Upper lobe of right lung (tissue), 1 donor: ENCODE results near the gene PTPRM. TPM values are rescaled to one million over a fixed set of nuclear protein-coding genes. Genes with fewer than 3 reads are reported as not detected.

ENCODE experiments used
- ATAC-seq: fragments of 200-7000 bp; cut with Tn5 transposase; one replicate; pipeline ENCODE4 v1.9.1; 2020; ENCODE audit warnings: mild to moderate bottlenecking, moderate library complexity
- DNase-seq: peaks from one replicate; pipeline ENCODE4 v3.0.0-alpha.2; 2020
- H3K27ac ChIP-seq: fragments of 200-600 bp; one replicate; pipeline ENCODE4 v1.8.0; 2022
- H3K27me3 ChIP-seq: fragments of 200-600 bp; one replicate; pipeline ENCODE4 v1.8.0; 2022; ENCODE audit warnings: mild to moderate bottlenecking
- H3K36me3 ChIP-seq: fragments of 200-600 bp; one replicate; pipeline ENCODE4 v1.8.0; 2022
- H3K4me1 ChIP-seq: fragments of 200-600 bp; one replicate; pipeline ENCODE4 v1.8.0; 2022
- H3K4me3 ChIP-seq: fragments of 200-600 bp; one replicate; pipeline ENCODE4 v1.8.0; 2022; ENCODE audit warnings: mild to moderate bottlenecking
- H3K9me3 ChIP-seq: fragments of 200-600 bp; one replicate; pipeline ENCODE4 v1.8.0; 2022
- intact Hi-C: fragments of 100-400 bp; cut with DNase I; formaldehyde crosslinking; loops from one replicate; pipeline ENCODE4 v1.11.0; 2022
- total RNA-seq: library from RNA; stranded (reverse); fragmentation: NEBNext Ultra II Directional; extraction: Animal tissue kit (Norgen Biotek cat#: 25700); gene quantifications from one replicate; pipeline ENCODE4 v1.2.1, GENCODE V29; 2021
- TF ChIP-seq, protein P1 (sequence below): fragments of 200-600 bp; IDR thresholded peaks from one replicate; pipeline ENCODE4 v1.8.0; 2022; ENCODE audit warnings: antibody characterized with exemption
- donor health status: DM: no; HTN: yes; CAD: no; lungs with severe emphysema.

PTPRM gene
- total RNA-seq, 1 donor from 2014 or later, result 99.3 TPM

DNA sequence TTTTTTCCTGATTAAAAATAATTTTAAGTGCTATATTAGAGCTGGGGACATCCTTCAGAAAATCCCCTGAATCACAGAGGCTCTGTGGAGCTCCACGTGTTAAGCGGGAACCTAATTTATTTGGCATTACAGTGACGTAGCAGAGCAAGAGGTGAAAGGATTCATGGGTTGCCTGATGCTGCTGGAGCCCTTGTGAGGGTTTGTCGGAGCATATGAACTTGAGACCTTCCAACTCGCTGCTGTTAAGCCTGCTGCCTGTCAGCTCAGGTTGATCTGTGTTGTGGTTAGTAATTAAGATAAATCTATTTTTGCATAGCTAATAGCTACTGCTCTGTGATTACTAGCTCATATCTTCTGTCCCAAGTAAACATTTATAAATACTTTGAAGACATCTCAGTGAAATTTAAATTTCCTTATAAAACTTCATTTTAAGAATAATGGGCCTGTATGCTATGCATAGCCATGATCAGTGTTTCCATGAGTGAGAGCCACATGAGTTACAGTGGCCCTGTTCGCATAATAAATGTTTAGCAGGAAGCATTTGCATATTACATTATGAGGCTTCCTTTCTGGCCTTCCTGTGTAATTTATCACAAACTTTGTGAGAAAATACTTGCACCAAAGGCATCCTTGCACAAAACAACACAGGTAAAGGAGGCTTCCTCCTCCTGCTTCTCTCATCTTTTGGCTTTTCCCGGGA, 438.9 kb downstream of the PTPRM start:
- TF ChIP-seq, protein P1, sequence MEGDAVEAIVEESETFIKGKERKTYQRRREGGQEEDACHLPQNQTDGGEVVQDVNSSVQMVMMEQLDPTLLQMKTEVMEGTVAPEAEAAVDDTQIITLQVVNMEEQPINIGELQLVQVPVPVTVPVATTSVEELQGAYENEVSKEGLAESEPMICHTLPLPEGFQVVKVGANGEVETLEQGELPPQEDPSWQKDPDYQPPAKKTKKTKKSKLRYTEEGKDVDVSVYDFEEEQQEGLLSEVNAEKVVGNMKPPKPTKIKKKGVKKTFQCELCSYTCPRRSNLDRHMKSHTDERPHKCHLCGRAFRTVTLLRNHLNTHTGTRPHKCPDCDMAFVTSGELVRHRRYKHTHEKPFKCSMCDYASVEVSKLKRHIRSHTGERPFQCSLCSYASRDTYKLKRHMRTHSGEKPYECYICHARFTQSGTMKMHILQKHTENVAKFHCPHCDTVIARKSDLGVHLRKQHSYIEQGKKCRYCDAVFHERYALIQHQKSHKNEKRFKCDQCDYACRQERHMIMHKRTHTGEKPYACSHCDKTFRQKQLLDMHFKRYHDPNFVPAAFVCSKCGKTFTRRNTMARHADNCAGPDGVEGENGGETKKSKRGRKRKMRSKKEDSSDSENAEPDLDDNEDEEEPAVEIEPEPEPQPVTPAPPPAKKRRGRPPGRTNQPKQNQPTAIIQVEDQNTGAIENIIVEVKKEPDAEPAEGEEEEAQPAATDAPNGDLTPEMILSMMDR, result no peak
- Histone ChIP-seq H3K27ac (no peak overlapping the region), H3K4me3 (no peak overlapping the region), H3K36me3 (no peaks in the 10 kb centered on the region), H3K9me3 (no peaks in the 10 kb centered on the region), H3K4me1 (peaks cover 16% of the 10 kb centered on the region), H3K27me3 (no peaks in the 10 kb centered on the region)
- DNase-seq (no peak), ATAC-seq (no peak)
- intact Hi-C loops, result no loop called here

DNA sequence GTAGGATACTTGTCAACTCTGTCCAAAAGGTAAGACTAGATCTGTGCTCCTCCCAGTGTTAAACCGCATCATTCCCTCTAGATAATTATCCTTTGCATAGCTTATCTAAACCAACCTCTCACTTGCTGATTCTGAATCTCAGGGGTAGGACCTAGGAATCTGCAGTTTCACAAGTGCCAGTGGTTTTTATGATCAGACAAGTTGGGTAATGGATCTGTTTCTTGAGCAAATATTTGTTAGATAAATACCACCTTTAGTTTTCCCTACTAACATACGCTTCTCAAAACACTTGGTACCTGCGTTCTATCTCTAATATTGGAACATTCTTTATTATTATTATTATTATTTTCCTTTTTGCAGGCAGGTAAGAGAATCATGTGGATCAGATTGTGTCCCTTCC, 439.9 kb downstream of the PTPRM start:
- TF ChIP-seq, protein P1, result no peak
- Histone ChIP-seq H3K4me1 (peaks cover 16% of the 10 kb centered on the region), H3K27me3 (no peaks in the 10 kb centered on the region), H3K4me3 (no peak overlapping the region), H3K27ac (no peak overlapping the region), H3K9me3 (no peaks in the 10 kb centered on the region), H3K36me3 (no peaks in the 10 kb centered on the region)
- intact Hi-C loops, result no loop called here
- DNase-seq (no peak), ATAC-seq (no peak)

DNA sequence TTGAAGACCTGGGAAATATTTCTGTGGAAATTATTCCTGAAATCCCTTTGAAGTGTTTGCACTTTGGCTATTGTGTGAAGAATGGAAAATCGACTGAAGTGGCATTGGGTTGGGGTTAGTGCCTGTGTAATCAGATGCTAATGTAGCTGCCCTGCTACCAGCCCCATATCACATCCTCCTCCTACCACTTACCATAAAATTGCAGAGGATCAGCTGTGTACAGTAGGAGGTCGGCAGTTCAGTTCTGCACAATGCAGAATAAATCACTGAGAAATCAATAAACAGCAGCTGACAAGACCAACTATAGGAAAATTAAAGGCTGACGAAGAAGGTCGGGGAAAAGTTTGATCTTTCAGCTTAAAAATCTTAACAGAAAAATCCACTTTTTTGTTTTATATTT, 440.9 kb downstream of the PTPRM start:
- TF ChIP-seq, protein P1, result no peak
- Histone ChIP-seq H3K4me1 (peaks cover 16% of the 10 kb centered on the region), H3K27me3 (no peaks in the 10 kb centered on the region), H3K4me3 (no peak overlapping the region), H3K9me3 (no peaks in the 10 kb centered on the region), H3K27ac (no peak overlapping the region), H3K36me3 (no peaks in the 10 kb centered on the region)
- no peak for ATAC-seq
- DNase-seq, result no peak
- intact Hi-C loops, result no loop called here

GRCh38 chr18:8011361-8011760, 444.2 kb downstream of the PTPRM start:
- Histone ChIP-seq H3K4me1 (no peaks in the 10 kb centered on the region), H3K36me3 (no peaks in the 10 kb centered on the region), H3K4me3 (no peak overlapping the region), H3K9me3 (no peaks in the 10 kb centered on the region), H3K27me3 (no peaks in the 10 kb centered on the region), H3K27ac (no peak overlapping the region)
- TF ChIP-seq, protein P1, result no peak
- DNase-seq, result no peak
- intact Hi-C loops, result no loop called here
- ATAC-seq, result no peak

DNA sequence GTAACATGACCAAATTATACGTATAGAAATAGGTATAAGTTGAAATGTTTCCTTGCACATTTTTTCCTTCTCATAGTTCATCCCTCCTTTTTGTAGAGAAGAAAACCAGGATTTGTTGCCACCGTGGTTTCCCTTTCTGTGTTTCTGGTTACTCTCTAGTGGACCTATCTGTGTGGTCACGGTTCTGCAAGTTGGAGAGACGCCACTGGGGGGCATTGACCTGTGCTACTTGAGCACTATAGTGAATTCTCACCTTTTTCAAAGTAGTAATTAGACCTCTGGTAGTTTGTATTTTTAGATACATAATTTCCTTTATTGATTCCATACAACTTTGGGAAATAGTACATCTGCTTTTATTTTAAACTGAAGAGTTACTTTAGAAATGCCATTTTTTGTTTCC, 444.8 kb downstream of the PTPRM start:
- no peak for DNase-seq
- ATAC-seq, result no peak
- intact Hi-C loops, result no loop called here

More for the DNA sequence above, 444.8 kb downstream of the PTPRM start:
- H3K27ac ChIP-seq, result no peak overlapping the region
- TF ChIP-seq, protein P1, result no peak
- H3K27me3 ChIP-seq, result no peaks in the 10 kb centered on the region
- no peak overlapping the region for H3K4me3 ChIP-seq
- H3K36me3 ChIP-seq, result no peaks in the 10 kb centered on the region
- no peaks in the 10 kb centered on the region for H3K9me3 ChIP-seq
- no peaks in the 10 kb centered on the region for H3K4me1 ChIP-seq
